Esophagus muscularis mucosa (tissue), 4 donors: ENCODE measurements around the gene UBASH3B.

Experiments used
- EP300 ChIP-seq: sonication (generic); formaldehyde crosslinking; IDR thresholded peaks from one replicate; pipeline ENCODE4 v1.6.1; 2017; ENCODE audit warnings: antibody characterized with exemption
- POLR2A ChIP-seq: fragments of 450-650 bp; IDR thresholded peaks from one replicate; pipeline ENCODE4 v1.6.1; 2017; ENCODE audit warnings: antibody characterized with exemption, moderate library complexity, mild to moderate bottlenecking, low read depth
- POLR2AphosphoS5 ChIP-seq, 2 donors: sonication (generic); formaldehyde crosslinking; IDR thresholded peaks; one replicate each; pipeline ENCODE4 v1.6.1; 2017; ENCODE audit warnings: antibody characterized with exemption in 2 of 2
- TF ChIP-seq, protein P1 (sequence below), 3 experiments: fragments of 200-600 bp in 2 of 3; fragments of 450-650 bp in 1 of 3; sonication (generic) in 2 of 3; IDR thresholded peaks; one replicate each; pipeline ENCODE4 v1.5.1; 2017 to 2019; ENCODE audit warnings: antibody characterized with exemption in 3 of 3, mild to moderate bottlenecking in 2 of 3, moderate library complexity in 1 of 3

- TF ChIP-seq, protein P1, sequence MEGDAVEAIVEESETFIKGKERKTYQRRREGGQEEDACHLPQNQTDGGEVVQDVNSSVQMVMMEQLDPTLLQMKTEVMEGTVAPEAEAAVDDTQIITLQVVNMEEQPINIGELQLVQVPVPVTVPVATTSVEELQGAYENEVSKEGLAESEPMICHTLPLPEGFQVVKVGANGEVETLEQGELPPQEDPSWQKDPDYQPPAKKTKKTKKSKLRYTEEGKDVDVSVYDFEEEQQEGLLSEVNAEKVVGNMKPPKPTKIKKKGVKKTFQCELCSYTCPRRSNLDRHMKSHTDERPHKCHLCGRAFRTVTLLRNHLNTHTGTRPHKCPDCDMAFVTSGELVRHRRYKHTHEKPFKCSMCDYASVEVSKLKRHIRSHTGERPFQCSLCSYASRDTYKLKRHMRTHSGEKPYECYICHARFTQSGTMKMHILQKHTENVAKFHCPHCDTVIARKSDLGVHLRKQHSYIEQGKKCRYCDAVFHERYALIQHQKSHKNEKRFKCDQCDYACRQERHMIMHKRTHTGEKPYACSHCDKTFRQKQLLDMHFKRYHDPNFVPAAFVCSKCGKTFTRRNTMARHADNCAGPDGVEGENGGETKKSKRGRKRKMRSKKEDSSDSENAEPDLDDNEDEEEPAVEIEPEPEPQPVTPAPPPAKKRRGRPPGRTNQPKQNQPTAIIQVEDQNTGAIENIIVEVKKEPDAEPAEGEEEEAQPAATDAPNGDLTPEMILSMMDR (IDR thresholded peaks at IDR 0.05), result no peak
- TF ChIP-seq POLR2AphosphoS5 (IDR thresholded peaks at IDR 0.05) (no peak), POLR2A (no peak), EP300 (no peak)
Observed at GRCh38 chr11:122645847-122646246, 9.7 kb upstream of the UBASH3B start.
